GM18507 (cell line): Measurements from ENCODE around the gene ATRNL1.
"Not testable (repeated sequence)": the region's sequence is repeated elsewhere in the genome, so short reads cannot be mapped to it uniquely, and the experiment has no call there.

Experiments used
- DNase-seq: peaks from one replicate; pipeline ENCODE4 v3.0.0; 2011; ENCODE audit warnings: low read depth; ENCODE audit not compliant: insufficient read length; ENCODE audit errors: extremely low spot score
- FAIRE-seq: peaks from 2 replicates; lab custom pipeline; 2011; peaks lifted over from hg19 to GRCh38; lab: Jason Lieb, UNC

The ATRNL1 gene

GRCh38 chr10:115167751-115168150 is 74.6 kb downstream of the ATRNL1 start:
- no peak for FAIRE-seq
- DNase-seq, result no peak

GRCh38 chr10:115171392-115171960 is 78.3 kb downstream of the ATRNL1 start:
- FAIRE-seq, result no peak
- DNase-seq, result no peak

- DNase-seq, result no peak
- FAIRE-seq, result no peak
These were observed 80.8 kb downstream of the ATRNL1 start for GRCh38 chr10:115173915-115174443.

DNA sequence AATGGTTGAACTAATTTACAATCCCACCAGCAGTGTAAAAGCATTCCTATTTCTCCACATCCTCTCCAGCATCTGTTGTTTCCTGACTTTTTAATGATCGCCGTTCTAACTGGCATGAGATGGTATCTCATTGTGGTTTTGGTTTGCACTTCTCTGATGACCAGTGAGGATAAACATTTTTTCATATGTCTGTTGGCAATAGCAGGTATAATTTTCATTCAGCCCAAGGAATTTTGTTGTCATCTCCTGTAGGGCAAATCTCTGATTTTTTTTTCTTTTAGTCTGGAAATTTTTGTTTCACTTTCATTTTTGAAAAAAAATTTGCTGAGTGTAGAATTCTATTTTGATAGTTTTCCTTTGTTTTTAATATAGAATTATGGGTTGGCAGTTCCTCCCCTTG is 114.1 kb downstream of the ATRNL1 start:
- not testable (repeated sequence) for FAIRE-seq, DNase-seq

DNA sequence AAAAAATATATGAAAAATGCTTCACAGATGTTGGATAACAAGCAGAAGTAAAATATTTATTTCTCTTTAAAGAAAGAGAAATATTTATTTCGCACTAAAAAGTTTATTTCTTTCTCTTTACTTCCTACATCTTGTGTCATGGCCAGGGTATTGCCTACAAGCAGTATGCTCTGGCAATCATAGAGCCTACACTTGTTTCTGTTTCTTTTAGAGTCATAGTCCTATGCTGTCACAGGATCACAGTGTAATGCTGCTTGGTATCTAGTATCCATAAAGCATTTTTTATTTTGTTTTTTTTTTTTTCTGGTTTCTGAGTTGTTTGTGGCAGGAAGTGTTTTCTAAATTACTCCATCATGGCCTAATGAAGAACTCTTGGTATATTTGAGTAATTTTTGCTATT is 116.0 kb downstream of the ATRNL1 start:
- FAIRE-seq, result no peak

GRCh38 chr10:115214829-115215228 is 121.7 kb downstream of the ATRNL1 start:
- no peak for FAIRE-seq
- DNase-seq, result no peak

More for the DNA sequence above, 116.0 kb downstream of the ATRNL1 start:
- no peak for DNase-seq

DNA sequence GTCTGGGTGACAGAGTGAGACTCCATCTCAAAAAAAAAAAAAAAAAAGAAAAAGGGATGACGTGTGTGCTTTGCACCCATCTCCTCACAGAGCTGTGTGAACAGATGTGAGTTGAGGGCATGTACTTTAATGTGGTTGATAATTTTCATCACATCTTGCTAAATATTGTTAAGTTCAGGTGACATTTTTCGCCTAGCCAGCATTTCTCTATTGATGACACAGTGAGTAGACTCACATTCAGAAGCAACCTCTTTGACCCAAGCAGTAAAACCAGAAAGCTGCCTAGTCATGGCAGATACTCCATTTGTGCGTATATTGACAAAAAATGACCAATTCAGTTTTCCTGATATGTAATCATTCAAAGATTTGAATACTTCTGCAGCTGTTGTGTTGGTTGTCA is 126.0 kb downstream of the ATRNL1 start:
- DNase-seq (no peak), FAIRE-seq (no peak)

GRCh38 chr10:115222039-115222438 is 128.9 kb downstream of the ATRNL1 start:
- DNase-seq (no peak), FAIRE-seq (no peak)

GRCh38 chr10:115239761-115240160 is 146.6 kb downstream of the ATRNL1 start:
- no peak for FAIRE-seq
- no peak for DNase-seq

DNA sequence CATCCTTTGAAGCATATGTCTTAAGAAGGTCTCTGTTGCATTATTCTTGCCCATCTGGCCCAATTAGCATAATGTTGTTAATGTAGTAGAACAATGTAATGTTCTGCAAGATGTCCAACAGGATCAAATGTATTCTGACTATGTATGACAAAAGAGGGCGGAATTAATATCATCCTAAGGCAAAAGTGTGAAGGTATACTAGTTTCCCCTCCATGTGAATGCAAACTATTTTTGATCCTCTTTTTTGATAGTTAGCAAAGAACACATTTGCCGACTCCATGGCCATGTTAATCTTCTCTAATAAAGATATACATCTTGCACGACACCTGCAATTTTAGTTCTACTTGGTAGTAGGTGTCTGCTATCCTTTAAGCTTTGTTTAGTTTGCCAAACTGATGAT is 157.6 kb downstream of the ATRNL1 start:
- no peak for DNase-seq
- FAIRE-seq, result no peak

GRCh38 chr10:115253765-115254164 is 160.6 kb downstream of the ATRNL1 start:
- not testable (repeated sequence) for DNase-seq, FAIRE-seq

DNA sequence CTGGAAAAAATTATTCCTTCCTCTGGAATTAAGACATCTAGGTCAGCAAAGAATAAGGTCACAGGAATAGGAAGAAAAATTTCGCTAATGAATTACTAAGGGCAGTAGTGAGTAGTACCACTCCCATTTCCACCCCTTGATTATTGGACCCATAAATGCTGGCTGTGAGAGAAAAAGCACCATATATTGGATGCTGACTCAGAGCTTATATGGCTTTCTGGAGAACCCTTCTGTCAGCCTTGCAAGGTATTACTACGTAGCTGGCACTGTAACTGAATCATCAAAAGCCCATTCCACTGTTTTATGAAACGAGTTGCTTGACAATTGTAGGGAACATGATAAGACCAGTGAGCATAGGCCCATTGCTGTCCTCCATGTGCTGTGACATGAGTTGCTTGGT is 179.3 kb downstream of the ATRNL1 start:
- FAIRE-seq, result no peak
- no peak for DNase-seq

DNA sequence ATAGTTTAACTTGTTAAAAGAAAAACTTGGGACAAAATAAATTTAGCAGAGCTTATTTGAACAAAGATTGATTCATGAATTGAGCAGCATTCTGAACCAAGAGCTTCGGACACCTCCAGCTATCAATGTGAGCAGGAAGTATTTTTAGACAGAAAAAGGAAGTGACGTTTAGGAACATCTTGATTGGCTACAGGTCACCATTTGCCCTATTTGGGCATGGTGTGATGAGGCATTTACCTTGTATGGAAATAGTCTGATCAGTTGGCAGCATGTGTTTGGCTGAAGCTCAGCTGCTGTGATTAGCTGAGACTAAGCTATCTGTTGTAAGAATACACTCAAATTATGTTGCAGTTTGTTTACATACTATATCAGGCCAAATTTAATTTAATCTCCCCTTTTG is 185.1 kb downstream of the ATRNL1 start:
- DNase-seq, result no peak
- no peak for FAIRE-seq

GRCh38 chr10:115295213-115295805 is 202.1 kb downstream of the ATRNL1 start:
- no peak for DNase-seq
- no peak for FAIRE-seq

- no peak for FAIRE-seq
- DNase-seq, result no peak
These were observed 206.9 kb downstream of the ATRNL1 start for GRCh38 chr10:115300080-115300479.

DNA sequence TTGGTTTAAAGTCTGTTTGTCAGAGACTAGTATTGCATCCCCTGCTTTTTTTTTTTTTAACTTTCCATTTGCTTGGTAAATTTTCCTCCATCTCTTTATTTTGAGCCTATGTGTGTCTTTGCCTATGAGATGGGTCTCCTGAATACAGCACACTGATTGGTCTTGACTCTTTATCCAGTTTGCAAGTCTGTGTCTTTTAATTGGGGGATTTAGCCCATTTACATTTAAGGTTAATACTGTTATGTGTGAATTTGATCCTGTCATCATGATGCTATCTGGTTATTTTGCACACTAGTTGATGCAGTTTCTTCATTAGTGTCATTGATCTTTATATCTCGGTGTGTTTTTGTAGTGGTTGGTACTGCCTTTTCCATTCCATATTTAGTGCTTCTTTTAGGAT is 226.5 kb downstream of the ATRNL1 start:
- not testable (repeated sequence) for FAIRE-seq, DNase-seq

GRCh38 chr10:115321360-115321759 is 228.2 kb downstream of the ATRNL1 start:
- no peak for FAIRE-seq

GRCh38 chr10:115328331-115328730 is 235.2 kb downstream of the ATRNL1 start:
- DNase-seq (no peak), FAIRE-seq (no peak)

More at GRCh38 chr10:115321360-115321759, 228.2 kb downstream of the ATRNL1 start:
- no peak for DNase-seq

- no peak for FAIRE-seq
- no peak for DNase-seq
These were observed 242.2 kb downstream of the ATRNL1 start for GRCh38 chr10:115335366-115335765.

GRCh38 chr10:115355162-115355760 is 262.1 kb downstream of the ATRNL1 start:
- DNase-seq, result no peak

GRCh38 chr10:115367920-115368319 is 274.8 kb downstream of the ATRNL1 start:
- DNase-seq, FAIRE-seq: not testable (repeated sequence)

More at GRCh38 chr10:115355162-115355760, 262.1 kb downstream of the ATRNL1 start:
- peak; percentile 80 for FAIRE-seq
